ENCODE data around the gene TNFRSF11A. TPM values are rescaled to one million over a fixed set of nuclear protein-coding genes. Genes with fewer than 3 reads are reported as not detected.

The TNFRSF11A gene
- total RNA-seq, 1 experiment from 2014 or later = 2.3 TPM

GRCh38 chr18:62399781-62400308 is 74.7 kb downstream of the TNFRSF11A start:
- intact Hi-C loops (cut with micrococcal nuclease) = loop anchor here (1.0 kb wide), 1 partner anchor 66 kb away; no protein-coding TSS in a partner anchor
- peak; percentile 11 for TF ChIP-seq CTCF (IDR thresholded peaks at IDR 0.05; ENCODE audit: unreplicated experiment)
- no peak overlapping the region for H3K27ac Mint-ChIP-seq (ENCODE audit: low read depth, unreplicated experiment)
- peaks cover 5% of the 10 kb centered on the region for H3K36me3 Mint-ChIP-seq (ENCODE audit: insufficient read depth, unreplicated experiment)
- H3K4me3 Mint-ChIP-seq (ENCODE audit: unreplicated experiment) = no peak overlapping the region
- POLR2A ChIA-PET = no interaction called here
- H3K27me3 Mint-ChIP-seq (ENCODE audit: insufficient read depth, unreplicated experiment) = no peaks in the 10 kb centered on the region
- CTCF ChIA-PET = no interaction called here
- no peaks in the 10 kb centered on the region for H3K9me3 Mint-ChIP-seq (ENCODE audit: unreplicated experiment)
- no peaks in the 10 kb centered on the region for H3K4me1 Mint-ChIP-seq (ENCODE audit: insufficient read depth, unreplicated experiment)
- no TSS peak for BruUV-seq (replicated peaks)
- DNase-seq (ENCODE audit: unreplicated experiment) = peak; percentile 42

GRCh38 chr18:62400916-62401315 is 75.8 kb downstream of the TNFRSF11A start:
- no TSS peak for BruUV-seq (replicated peaks)
- no peak overlapping the region for H3K27ac Mint-ChIP-seq (ENCODE audit: low read depth, unreplicated experiment)

GRCh38 chr18:62402342-62402948 is 77.3 kb downstream of the TNFRSF11A start:
- DNase-seq (ENCODE audit: unreplicated experiment) = no peak
- Mint-ChIP-seq H3K27ac (ENCODE audit: low read depth, unreplicated experiment) (no peak overlapping the region), H3K36me3 (ENCODE audit: insufficient read depth, unreplicated experiment) (no peaks in the 10 kb centered on the region), H3K4me3 (ENCODE audit: unreplicated experiment) (no peak overlapping the region), H3K27me3 (ENCODE audit: insufficient read depth, unreplicated experiment) (no peaks in the 10 kb centered on the region), H3K9me3 (ENCODE audit: unreplicated experiment) (no peaks in the 10 kb centered on the region), H3K4me1 (ENCODE audit: insufficient read depth, unreplicated experiment) (no peaks in the 10 kb centered on the region)
- CTCF ChIA-PET = interaction anchor here (0.5 kb wide), 1 partner anchor 122 kb away, joined by 3 read pairs; no protein-coding TSS in a partner anchor
- intact Hi-C loops (cut with micrococcal nuclease) = no loop called here
- POLR2A ChIA-PET = interaction anchor here (0.6 to 1.3 kb wide), 2 partner anchors 18 to 124 kb away, joined by 3 to 4 read pairs; no protein-coding TSS in a partner anchor
- TF ChIP-seq CTCF (IDR thresholded peaks at IDR 0.05; ENCODE audit: unreplicated experiment) = no peak
- BruUV-seq (replicated peaks) = no TSS peak

More at GRCh38 chr18:62400916-62401315, 75.8 kb downstream of the TNFRSF11A start:
- POLR2A ChIA-PET = interaction anchor here (0.6 to 1.2 kb wide), 2 partner anchors 12 to 24 kb away, joined by 3 to 4 read pairs; no protein-coding TSS in a partner anchor
- Mint-ChIP-seq H3K4me3 (ENCODE audit: unreplicated experiment) (no peak overlapping the region), H3K36me3 (ENCODE audit: insufficient read depth, unreplicated experiment) (peaks cover 5% of the 10 kb centered on the region), H3K9me3 (ENCODE audit: unreplicated experiment) (no peaks in the 10 kb centered on the region), H3K4me1 (ENCODE audit: insufficient read depth, unreplicated experiment) (no peaks in the 10 kb centered on the region), H3K27me3 (ENCODE audit: insufficient read depth, unreplicated experiment) (no peaks in the 10 kb centered on the region)
- intact Hi-C loops (cut with micrococcal nuclease) = loop anchor here (1.0 kb wide), 1 partner anchor 67 kb away; no protein-coding TSS in a partner anchor
- CTCF ChIA-PET = interaction anchor here (1.3 kb wide), 1 partner anchor 11 kb away, joined by 3 read pairs; no protein-coding TSS in a partner anchor
- no peak for DNase-seq (ENCODE audit: unreplicated experiment)
- no peak for TF ChIP-seq CTCF (IDR thresholded peaks at IDR 0.05; ENCODE audit: unreplicated experiment)

- ChIA-PET CTCF (no interaction called here), POLR2A (no interaction called here)
- no TSS peak for BruUV-seq (replicated peaks)
- Mint-ChIP-seq H3K27me3 (ENCODE audit: insufficient read depth, unreplicated experiment) (no peaks in the 10 kb centered on the region), H3K9me3 (ENCODE audit: unreplicated experiment) (no peaks in the 10 kb centered on the region), H3K4me3 (ENCODE audit: unreplicated experiment) (no peak overlapping the region), H3K36me3 (ENCODE audit: insufficient read depth, unreplicated experiment) (no peaks in the 10 kb centered on the region), H3K4me1 (ENCODE audit: insufficient read depth, unreplicated experiment) (no peaks in the 10 kb centered on the region), H3K27ac (ENCODE audit: low read depth, unreplicated experiment) (no peak overlapping the region)
- TF ChIP-seq CTCF (IDR thresholded peaks at IDR 0.05; ENCODE audit: unreplicated experiment) = no peak
- intact Hi-C loops (cut with micrococcal nuclease) = no loop called here
- DNase-seq (ENCODE audit: unreplicated experiment) = no peak
These were observed 78.0 kb downstream of the TNFRSF11A start for GRCh38 chr18:62403120-62403519.
